K562 (cell line): Measurements from ENCODE around the gene SLC25A10. TPM values are rescaled to one million over a fixed set of nuclear protein-coding genes. Genes with fewer than 3 reads are reported as not detected.
A peak's percentile ranks its signal among the peaks of the same experiment; 100 is the strongest.

Experiments used
- GMEB1 ChIP-seq: fragments of 250-450 bp; sonication (Bioruptor Pico); IDR thresholded peaks from 2 replicates; pipeline ENCODE4 v1.4.0; 2020; ENCODE audit warnings: mild to moderate bottlenecking
- HNRNPH1 ChIP-seq: fragments of 200-400 bp; formaldehyde crosslinking; optimal IDR thresholded peaks from 2 replicates; pipeline ENCODE3; 2017; ENCODE audit warnings: low read depth, mild to moderate bottlenecking, low read length, moderate library complexity
- JUN ChIP-seq, 2 experiments: sonication (generic) in 1 of 2; formaldehyde crosslinking in 1 of 2; IDR thresholded peaks; 2 replicates each; pipeline versions ENCODE4 v1.6.1 to v1.8.0; 2012 to 2022; ENCODE audit warnings: borderline replicate concordance in 2 of 2, mild to moderate bottlenecking in 2 of 2, improper control_type of control experiment in 1 of 2, low read depth in 1 of 2, low read length in 1 of 2, missing genetic modification reagents in 1 of 2
- KAT7 ChIP-seq: sonication (generic); formaldehyde crosslinking; IDR thresholded peaks from 2 replicates; pipeline ENCODE4 v1.8.0; 2022; ENCODE audit warnings: missing genetic modification reagents, mild to moderate bottlenecking, borderline replicate concordance
- KLF6 ChIP-seq: fragments of 250-450 bp; sonication (Bioruptor Pico); IDR thresholded peaks from 2 replicates; pipeline ENCODE4 v1.4.0; 2020; ENCODE audit warnings: mild to moderate bottlenecking, moderate library complexity, borderline replicate concordance
- MYC ChIP-seq, 2 experiments: fragments of 250-450 bp in 1 of 2; sonication (Bioruptor Pico) in 1 of 2; IDR thresholded peaks; 2 replicates each; pipeline versions ENCODE4 v1.5.1 to v1.6.1; 2012 to 2021; ENCODE audit warnings: low read depth in 2 of 2, borderline replicate concordance in 1 of 2, improper control_type of control experiment in 1 of 2, low read length in 1 of 2, mild to moderate bottlenecking in 1 of 2, moderate library complexity in 1 of 2
- PHF8 ChIP-seq: fragments of 200-600 bp; sonication (generic); IDR thresholded peaks from 2 replicates; pipeline ENCODE4 v1.6.1; 2012; ENCODE audit warnings: mixed run types, mild to moderate bottlenecking, inconsistent platforms, low read length, moderate library complexity, borderline replicate concordance
- SOX6 ChIP-seq: fragments of 450-650 bp; IDR thresholded peaks from 2 replicates; pipeline ENCODE4 v1.6.1; 2014; ENCODE audit warnings: mild to moderate bottlenecking
- SRSF9 ChIP-seq: fragments of 200-400 bp; formaldehyde crosslinking; IDR thresholded peaks from 2 replicates; pipeline ENCODE4 v1.6.1; 2017; ENCODE audit warnings: low read depth, low read length, borderline replicate concordance
- SUPT5H ChIP-seq: fragments of 450-650 bp; IDR thresholded peaks from 2 replicates; pipeline ENCODE4 v1.6.1; 2016
- VEZF1 ChIP-seq: fragments of 200-800 bp; sonication (Bioruptor generic); IDR thresholded peaks from 2 replicates; pipeline ENCODE4 v1.6.1; 2017; ENCODE audit warnings: missing genetic modification characterization, missing compliant biosample characterization
- ZBTB43 ChIP-seq: sonication (generic); formaldehyde crosslinking; IDR thresholded peaks from 2 replicates; pipeline ENCODE4 v1.8.0; 2023; ENCODE audit warnings: mild to moderate bottlenecking, missing genetic modification reagents
- ZNF133 ChIP-seq: fragments of 250-450 bp; sonication (Bioruptor Pico); IDR thresholded peaks from 2 replicates; pipeline ENCODE4 v1.4.0; 2020; ENCODE audit warnings: mild to moderate bottlenecking
- ZNF431 ChIP-seq: sonication (generic); formaldehyde crosslinking; IDR thresholded peaks from 2 replicates; pipeline ENCODE4 v1.8.0; 2022; ENCODE audit warnings: mild to moderate bottlenecking, missing genetic modification reagents
- ZNF780A ChIP-seq: fragments of 250-450 bp; sonication (Bioruptor Pico); IDR thresholded peaks from 2 replicates; pipeline ENCODE4 v1.5.0; 2021; ENCODE audit warnings: mild to moderate bottlenecking
- ZSCAN32 ChIP-seq: fragments of 450-650 bp; formaldehyde crosslinking; IDR thresholded peaks from 2 replicates; pipeline ENCODE4 v1.4.0; 2020; ENCODE audit warnings: mild to moderate bottlenecking, moderate library complexity
- polyA plus RNA-seq, 8 experiments: library from polyadenylated mRNA; depleted of rRNA in 4 of 8; stranded (reverse) in 5 of 8; unstranded in 3 of 8; fragments of >200 nt; fragmentation: Nextera tagmentation in 2 of 8; fragmentation: Illumina TruSeq in 1 of 8; extraction: Ambion mirVana in 2 of 8; extraction: Trizol in 1 of 8; gene quantifications; 2 replicates each; pipeline versions ENCODE4 v1.2.1 to v1.2.3, GENCODE V29; 2011 to 2014; ENCODE audit warnings: inconsistent platforms in 1 of 8, missing spikeins in 1 of 8
- total RNA-seq, 7 experiments: library from RNA; depleted of rRNA in 6 of 7; stranded (reverse); fragments of >200 nt in 6 of 7; fragmentation: Illumina TruSeq in 2 of 7; extraction: Trizol in 2 of 7; gene quantifications; 2 replicates each; pipeline versions ENCODE4 v1.2.1 to v1.2.3, GENCODE V29; 2011 to 2021; ENCODE audit warnings: low replicate concordance in 1 of 7
- TF ChIP-seq, protein P1 (sequence below): fragments of 250-450 bp; sonication (Bioruptor Pico); IDR thresholded peaks from 2 replicates; pipeline ENCODE4 v1.4.0; 2020; ENCODE audit warnings: mild to moderate bottlenecking, moderate library complexity, borderline replicate concordance

Gene SLC25A10
- total and polyA plus RNA-seq, 9 of the 15 experiments (the other 6 are each of a cell fraction or from before 2014, with no cell fraction given), result 0.10 to 85.6 (median 34.3) TPM

DNA sequence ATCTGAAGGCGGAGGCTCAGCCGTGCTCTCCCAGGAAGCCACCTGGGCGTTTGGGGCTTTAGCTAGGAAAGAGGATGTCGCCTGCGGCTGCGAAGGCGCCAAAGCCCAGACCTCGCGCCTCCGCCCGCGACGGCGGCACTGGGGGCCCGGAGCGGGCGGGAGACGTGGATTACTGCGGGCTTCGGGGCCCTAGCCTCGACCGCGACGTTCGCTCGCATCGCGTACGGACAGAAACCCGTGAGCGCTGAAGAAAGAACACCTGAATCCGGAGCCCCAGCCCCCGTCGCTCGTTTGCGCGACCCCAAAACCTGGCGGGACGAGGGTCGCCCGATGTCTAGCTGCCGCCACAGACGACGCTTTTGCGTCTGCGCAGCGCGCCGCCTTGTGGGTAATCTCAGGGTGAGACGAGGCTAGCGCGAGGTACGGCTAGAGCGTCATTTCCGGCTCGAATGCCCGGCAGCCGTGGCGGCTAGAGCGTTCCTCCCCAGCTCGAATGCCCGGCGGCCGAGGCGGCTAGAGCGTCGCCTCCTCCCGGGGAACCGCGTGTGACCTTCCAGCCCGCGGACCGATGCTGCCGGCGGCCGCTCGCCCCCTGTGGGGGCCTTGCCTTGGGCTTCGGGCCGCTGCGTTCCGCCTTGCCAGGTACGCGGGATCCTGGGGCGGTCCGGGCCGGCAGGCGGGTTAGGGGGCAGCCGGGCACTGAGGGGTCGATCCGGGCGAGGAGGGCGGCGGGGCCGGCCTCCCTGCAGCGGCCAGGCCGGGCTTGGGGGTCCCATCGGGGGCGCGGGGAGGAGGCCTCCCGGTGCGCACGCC is 8.9 kb upstream of the SLC25A10 start, which contains the start of gene MRPL12 (continued):
- TF ChIP-seq, protein P1, sequence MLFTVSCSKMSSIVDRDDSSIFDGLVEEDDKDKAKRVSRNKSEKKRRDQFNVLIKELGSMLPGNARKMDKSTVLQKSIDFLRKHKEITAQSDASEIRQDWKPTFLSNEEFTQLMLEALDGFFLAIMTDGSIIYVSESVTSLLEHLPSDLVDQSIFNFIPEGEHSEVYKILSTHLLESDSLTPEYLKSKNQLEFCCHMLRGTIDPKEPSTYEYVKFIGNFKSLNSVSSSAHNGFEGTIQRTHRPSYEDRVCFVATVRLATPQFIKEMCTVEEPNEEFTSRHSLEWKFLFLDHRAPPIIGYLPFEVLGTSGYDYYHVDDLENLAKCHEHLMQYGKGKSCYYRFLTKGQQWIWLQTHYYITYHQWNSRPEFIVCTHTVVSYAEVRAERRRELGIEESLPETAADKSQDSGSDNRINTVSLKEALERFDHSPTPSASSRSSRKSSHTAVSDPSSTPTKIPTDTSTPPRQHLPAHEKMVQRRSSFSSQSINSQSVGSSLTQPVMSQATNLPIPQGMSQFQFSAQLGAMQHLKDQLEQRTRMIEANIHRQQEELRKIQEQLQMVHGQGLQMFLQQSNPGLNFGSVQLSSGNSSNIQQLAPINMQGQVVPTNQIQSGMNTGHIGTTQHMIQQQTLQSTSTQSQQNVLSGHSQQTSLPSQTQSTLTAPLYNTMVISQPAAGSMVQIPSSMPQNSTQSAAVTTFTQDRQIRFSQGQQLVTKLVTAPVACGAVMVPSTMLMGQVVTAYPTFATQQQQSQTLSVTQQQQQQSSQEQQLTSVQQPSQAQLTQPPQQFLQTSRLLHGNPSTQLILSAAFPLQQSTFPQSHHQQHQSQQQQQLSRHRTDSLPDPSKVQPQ, result no peak
- peak; percentile 97 for TF ChIP-seq MYC (IDR thresholded peaks at IDR 0.05; ENCODE audit: low read depth, low read length)
- TF ChIP-seq MYC (CRISPR knock-in tag; IDR thresholded peaks at IDR 0.05; ENCODE audit: borderline replicate concordance, low read depth), result 0 out of 2 replicates have a peak, but pooled peaks have one; percentile 36
- peak; percentile 99 for TF ChIP-seq KAT7 (CRISPR knock-in tag)
- peak; percentile 91; the same call in 1 of the 2 replicates for TF ChIP-seq ZBTB43 (CRISPR knock-in tag)
- no peak for TF ChIP-seq HNRNPH1
- TF ChIP-seq ZNF431 (CRISPR knock-in tag), result no peak
- TF ChIP-seq ZSCAN32, result no peak
- no peak for TF ChIP-seq ZNF133 (CRISPR knock-in tag)
- TF ChIP-seq SUPT5H, result peak; percentile 87
- TF ChIP-seq SOX6, result peak; percentile 60; the same call in 1 of the 2 replicates
- TF ChIP-seq ZNF780A, result no peak
- TF ChIP-seq JUN (IDR thresholded peaks at IDR 0.05; ENCODE audit: borderline replicate concordance, low read depth, low read length), result 0 out of 2 replicates have a peak, but pooled peaks have one; percentile 8
- TF ChIP-seq JUN (CRISPR knock-in tag; IDR thresholded peaks at IDR 0.05; ENCODE audit: borderline replicate concordance), result no peak
- TF ChIP-seq GMEB1, result peak; percentile 77
- TF ChIP-seq VEZF1, result peak; percentile 40
- no peak for TF ChIP-seq KLF6 (CRISPR knock-in tag)
- peak; percentile 87 for TF ChIP-seq PHF8
- TF ChIP-seq SRSF9, result no peak
